GM18520 (cell line): ENCODE data around the gene NYAP2.

Experiments used
- ATAC-seq: cut with Tn5 transposase; IDR thresholded peaks from one replicate; pipeline ENCODE4 v1.9.1; 2021; ENCODE audit not compliant: unreplicated experiment

Gene NYAP2

GRCh38 chr2:225428360-225428759, 28.9 kb downstream of the NYAP2 start:
- ATAC-seq: no peak

- no peak for ATAC-seq
Observed at GRCh38 chr2:225429717-225430116, 30.2 kb downstream of the NYAP2 start.

GRCh38 chr2:225431105-225431863, 31.8 kb downstream of the NYAP2 start:
- ATAC-seq: no peak

- no peak for ATAC-seq
Observed at GRCh38 chr2:225434014-225434413, 34.5 kb downstream of the NYAP2 start.

GRCh38 chr2:225437319-225437718, 37.8 kb downstream of the NYAP2 start:
- no peak for ATAC-seq

GRCh38 chr2:225438248-225438647, 38.7 kb downstream of the NYAP2 start:
- ATAC-seq: no peak

- no peak for ATAC-seq
Observed at GRCh38 chr2:225452677-225453076, 53.2 kb downstream of the NYAP2 start.

- ATAC-seq: no peak
Observed at GRCh38 chr2:225454412-225454811, 54.9 kb downstream of the NYAP2 start.

GRCh38 chr2:225456619-225457260, 57.2 kb downstream of the NYAP2 start:
- ATAC-seq: no peak

GRCh38 chr2:225457482-225457881, 58.0 kb downstream of the NYAP2 start:
- ATAC-seq: no peak

GRCh38 chr2:225458431-225459117, 59.1 kb downstream of the NYAP2 start:
- ATAC-seq: no peak

GRCh38 chr2:225462417-225462816, 62.9 kb downstream of the NYAP2 start:
- ATAC-seq: no peak

GRCh38 chr2:225462945-225463344, 63.4 kb downstream of the NYAP2 start:
- no peak for ATAC-seq

GRCh38 chr2:225463449-225463848, 63.9 kb downstream of the NYAP2 start:
- no peak for ATAC-seq

- peak; percentile 72 for ATAC-seq
Observed at GRCh38 chr2:225464346-225465025, 65.0 kb downstream of the NYAP2 start.

- ATAC-seq: no peak
Observed at GRCh38 chr2:225465827-225466226, 66.3 kb downstream of the NYAP2 start.

- no peak for ATAC-seq
Observed at GRCh38 chr2:225466891-225467604, 67.5 kb downstream of the NYAP2 start.

- no peak for ATAC-seq
Observed at GRCh38 chr2:225468131-225468530, 68.6 kb downstream of the NYAP2 start.

- no peak for ATAC-seq
Observed at GRCh38 chr2:225471039-225471438, 71.5 kb downstream of the NYAP2 start.

GRCh38 chr2:225471482-225471881, 72.0 kb downstream of the NYAP2 start:
- no peak for ATAC-seq

- no peak for ATAC-seq
Observed at GRCh38 chr2:225472161-225472560, 72.7 kb downstream of the NYAP2 start.
